Ovary (tissue), 3 donors: Measurements from ENCODE around the gene OSBPL2.

Experiments
- CTCF ChIP-seq, 3 donors: fragments of 450-650 bp in 2 of 3; fragments of 200-600 bp in 1 of 3; IDR thresholded peaks; one replicate each; pipeline versions ENCODE4 v1.5.1 to v1.8.0; 2016 to 2022; ENCODE audit warnings: antibody characterized with exemption in 3 of 3, mild to moderate bottlenecking in 1 of 3
- POLR2A ChIP-seq: fragments of 450-650 bp; IDR thresholded peaks from one replicate; pipeline ENCODE4 v1.6.1; 2017; ENCODE audit warnings: antibody characterized with exemption, mild to moderate bottlenecking, moderate library complexity
- donor health status: DM: no; HTN: no; CAD: no.

- TF ChIP-seq CTCF (IDR thresholded peaks at IDR 0.05) (no peak), POLR2A (no peak)
Measured at GRCh38 chr20:62195736-62196135, 42.6 kb upstream of the OSBPL2 start.
